Renal cortex interstitium (tissue), 11 donors: ENCODE results near the gene AKT3. TPM values are rescaled to one million over a fixed set of nuclear protein-coding genes. Genes with fewer than 3 reads are reported as not detected.

Source experiments
- DNase-seq, 11 donors: peaks; one replicate each; pipeline ENCODE4 v3.0.0-alpha.2; 2013; ENCODE audit warnings: low read depth in 9 of 11, low spot score in 4 of 11; ENCODE audit errors: extremely low read depth in 1 of 11
- polyA plus RNA-seq, 3 donors: library from polyadenylated mRNA; unstranded; fragments of 120-200 nt; gene quantifications; one replicate each; pipeline ENCODE4 v1.2.1, GENCODE V29; 2013; ENCODE audit not compliant: insufficient read length in 3 of 3

The AKT3 gene
- polyA plus RNA-seq, 3 donors, result 20.9 to 31.9 (median 24.4) TPM

GRCh38 chr1:243507672-243508302 lies 342.3 kb downstream of the AKT3 start:
- DNase-seq, result no peak

- no peak for DNase-seq
Measured at GRCh38 chr1:243507001-243507671, 342.9 kb downstream of the AKT3 start.

- DNase-seq, result no peak
Measured at GRCh38 chr1:243505986-243506689, 343.9 kb downstream of the AKT3 start.

GRCh38 chr1:243503155-243503554 lies 346.9 kb downstream of the AKT3 start:
- no peak for DNase-seq

GRCh38 chr1:243501002-243501401 lies 349.0 kb downstream of the AKT3 start:
- DNase-seq, result no peak

GRCh38 chr1:243500512-243500911 lies 349.5 kb downstream of the AKT3 start:
- no peak for DNase-seq

- no peak for DNase-seq
Measured at GRCh38 chr1:243499711-243500110, 350.3 kb downstream of the AKT3 start.

- no peak for DNase-seq
Measured at GRCh38 chr1:243499248-243499647, 350.8 kb downstream of the AKT3 start.

- DNase-seq, result no peak
Measured at GRCh38 chr1:243497939-243498681, 351.9 kb downstream of the AKT3 start.

GRCh38 chr1:243496806-243497205 lies 353.2 kb downstream of the AKT3 start:
- DNase-seq, result no peak

- DNase-seq, result no peak
Measured at GRCh38 chr1:243496187-243496646, 353.8 kb downstream of the AKT3 start.

- no peak for DNase-seq
Measured at GRCh38 chr1:243495442-243496186, 354.4 kb downstream of the AKT3 start.

- DNase-seq, result no peak
Measured at GRCh38 chr1:243494741-243495431, 355.2 kb downstream of the AKT3 start.

GRCh38 chr1:243493156-243494129 lies 356.6 kb downstream of the AKT3 start:
- DNase-seq, result no peak

- DNase-seq, result no peak
Measured at GRCh38 chr1:243490748-243491686, 359.0 kb downstream of the AKT3 start.
